GM21737 (cell line): Measurements from ENCODE around the gene SPINDOC.
"Not testable (repeated sequence)": the region's sequence is repeated elsewhere in the genome, so short reads cannot be mapped to it uniquely, and the experiment has no call there.

Experiments used
- ATAC-seq: cut with Tn5 transposase; IDR thresholded peaks from one replicate; pipeline ENCODE4 v1.9.1; 2021; ENCODE audit warnings: mild to moderate bottlenecking, moderate library complexity; ENCODE audit not compliant: unreplicated experiment

SPINDOC gene

DNA sequence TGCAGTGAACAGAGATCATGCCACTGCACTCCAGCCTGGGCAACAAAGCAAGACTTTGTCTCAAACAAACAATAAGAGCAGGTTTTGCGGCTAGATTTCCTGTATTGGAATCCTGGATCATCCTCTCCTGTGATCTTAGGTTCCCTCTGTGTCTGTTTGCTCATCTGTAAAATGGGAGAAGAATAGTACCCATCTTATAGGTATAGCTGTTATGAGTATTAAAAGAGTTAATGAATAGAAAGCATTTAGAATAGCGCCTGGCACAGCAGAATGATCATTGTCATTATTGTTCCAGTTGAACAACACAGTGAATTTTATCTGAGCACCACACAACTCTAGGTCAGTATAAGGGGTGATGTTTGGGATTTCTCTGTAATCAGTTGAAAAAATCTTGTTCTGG is 36.4 kb downstream of the SPINDOC start:
- no peak for ATAC-seq

- ATAC-seq = no peak
Measured at GRCh38 chr11:63850920-63851319, 37.7 kb downstream of the SPINDOC start.

GRCh38 chr11:63851364-63851763 is 38.1 kb downstream of the SPINDOC start:
- ATAC-seq = no peak

DNA sequence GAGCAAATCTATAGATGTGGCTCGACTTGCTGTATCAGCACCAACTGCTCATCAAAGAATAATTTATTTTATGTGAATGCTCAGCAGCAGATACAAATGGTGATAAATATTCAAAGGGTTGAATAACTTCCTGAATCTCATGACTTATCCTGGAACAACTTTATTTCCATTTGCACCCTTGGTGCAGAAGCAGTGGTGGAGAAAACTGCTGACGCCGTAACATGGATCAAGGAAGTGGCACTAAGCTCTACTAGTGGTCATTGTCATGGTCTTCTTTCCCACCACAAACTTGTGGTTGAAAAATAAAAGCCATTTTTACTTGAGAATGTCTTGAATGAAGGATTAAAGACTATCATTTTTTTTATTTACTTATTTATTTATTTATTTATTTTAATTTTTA is 40.2 kb downstream of the SPINDOC start:
- ATAC-seq = no peak

DNA sequence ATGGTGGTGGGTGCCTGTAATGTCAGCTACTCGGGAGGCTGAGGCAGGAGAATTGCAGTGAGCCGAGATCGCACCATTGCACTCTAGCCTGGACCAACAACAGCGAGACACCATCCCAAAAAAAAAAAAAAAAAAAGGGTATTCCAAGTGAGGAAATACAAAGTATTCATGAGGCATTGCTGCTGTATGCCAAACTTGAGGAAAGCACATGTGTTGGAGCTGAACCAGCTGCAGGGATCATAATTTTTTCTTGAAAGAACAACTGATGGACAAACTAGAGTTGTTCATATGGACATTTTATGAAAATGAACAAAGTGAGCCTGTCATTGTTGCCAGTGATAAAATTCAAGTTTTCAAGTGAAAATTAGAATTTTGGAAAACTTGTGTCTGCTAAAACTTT is 41.4 kb downstream of the SPINDOC start:
- no peak for ATAC-seq

- no peak for ATAC-seq
Measured at GRCh38 chr11:63855975-63856374, 42.7 kb downstream of the SPINDOC start.

- no peak for ATAC-seq
Measured at GRCh38 chr11:63858628-63859550, 45.6 kb downstream of the SPINDOC start.

- ATAC-seq = no peak
Measured at GRCh38 chr11:63862923-63863322, 49.7 kb downstream of the SPINDOC start.

- ATAC-seq = not testable (repeated sequence)
Measured at GRCh38 chr11:63863620-63864019, 50.4 kb downstream of the SPINDOC start.

GRCh38 chr11:63866211-63866610 is 53.0 kb downstream of the SPINDOC start:
- ATAC-seq = peak; percentile 57

DNA sequence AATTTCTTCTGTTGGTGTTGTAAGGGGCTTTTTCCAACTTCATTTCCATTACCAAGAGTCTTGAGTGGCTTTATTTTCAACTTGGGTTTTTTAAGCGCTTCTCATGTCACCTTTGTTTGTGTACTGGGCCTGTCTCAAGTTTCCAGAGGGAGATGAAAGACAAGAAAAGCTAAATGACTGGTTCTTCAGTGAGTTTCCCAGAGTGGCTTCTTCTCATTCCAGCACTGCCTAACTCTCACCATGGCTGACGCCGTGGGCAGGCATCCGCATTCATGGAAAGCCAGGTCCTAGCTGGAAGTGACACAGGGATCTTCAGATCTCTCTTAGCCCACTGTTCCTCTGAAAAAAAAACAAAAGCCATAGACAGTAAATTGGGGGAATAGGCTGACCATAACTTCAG is 54.3 kb downstream of the SPINDOC start:
- no peak for ATAC-seq

DNA sequence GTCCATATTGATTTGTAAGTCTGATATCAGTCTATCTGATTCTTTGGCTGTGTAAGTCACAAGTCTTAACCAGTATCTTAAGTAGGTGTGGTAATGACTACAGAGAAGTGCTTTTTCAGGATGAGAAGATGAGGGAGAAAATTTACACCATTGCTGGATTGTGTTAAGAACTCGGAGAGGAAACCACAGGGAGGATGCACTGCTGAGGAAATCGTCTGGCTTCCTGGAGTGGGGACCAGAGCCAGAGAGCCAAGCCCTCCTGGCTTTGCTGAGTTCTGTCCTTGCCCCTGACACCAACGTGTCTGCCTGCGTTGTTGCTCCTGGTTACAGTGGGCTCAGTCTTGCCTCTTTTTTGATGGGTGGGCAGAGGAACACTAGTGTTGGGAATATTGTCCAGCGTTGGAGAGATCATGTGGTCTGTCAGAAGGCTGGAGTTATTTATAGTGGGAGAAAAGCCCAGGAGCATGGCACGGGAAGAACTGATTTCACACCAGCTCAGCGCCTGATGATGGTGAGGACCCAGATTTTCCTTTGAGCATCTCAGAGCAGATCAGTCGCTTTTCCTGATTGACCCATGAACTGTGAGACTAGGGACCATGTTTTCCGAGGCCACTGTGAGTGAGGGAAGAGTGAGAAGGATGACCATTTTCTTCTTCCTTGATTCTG is 55.3 kb downstream of the SPINDOC start:
- ATAC-seq = no peak

DNA sequence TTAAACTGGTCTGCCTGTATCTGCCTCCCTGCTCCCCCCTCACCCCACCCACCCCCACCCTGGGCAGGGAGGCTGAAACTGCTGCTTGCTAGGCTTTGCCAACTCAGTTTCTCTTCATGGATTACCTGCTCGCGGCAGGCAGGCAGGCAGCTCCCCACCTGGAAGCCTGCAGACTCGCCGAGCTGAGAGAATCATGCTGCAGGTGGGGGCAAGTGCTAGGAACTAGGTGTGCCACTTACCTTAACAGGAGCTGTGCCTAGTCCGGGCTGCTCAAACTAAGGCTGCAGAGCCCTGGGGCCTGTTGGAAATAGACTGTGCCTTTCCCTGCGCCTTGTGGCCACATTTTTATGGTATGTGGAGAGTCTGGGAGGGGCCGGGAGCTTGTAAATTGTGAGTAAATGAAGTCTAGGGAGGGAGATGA is 55.9 kb downstream of the SPINDOC start:
- ATAC-seq = no peak

GRCh38 chr11:63869683-63870082 is 56.4 kb downstream of the SPINDOC start:
- ATAC-seq = no peak

DNA sequence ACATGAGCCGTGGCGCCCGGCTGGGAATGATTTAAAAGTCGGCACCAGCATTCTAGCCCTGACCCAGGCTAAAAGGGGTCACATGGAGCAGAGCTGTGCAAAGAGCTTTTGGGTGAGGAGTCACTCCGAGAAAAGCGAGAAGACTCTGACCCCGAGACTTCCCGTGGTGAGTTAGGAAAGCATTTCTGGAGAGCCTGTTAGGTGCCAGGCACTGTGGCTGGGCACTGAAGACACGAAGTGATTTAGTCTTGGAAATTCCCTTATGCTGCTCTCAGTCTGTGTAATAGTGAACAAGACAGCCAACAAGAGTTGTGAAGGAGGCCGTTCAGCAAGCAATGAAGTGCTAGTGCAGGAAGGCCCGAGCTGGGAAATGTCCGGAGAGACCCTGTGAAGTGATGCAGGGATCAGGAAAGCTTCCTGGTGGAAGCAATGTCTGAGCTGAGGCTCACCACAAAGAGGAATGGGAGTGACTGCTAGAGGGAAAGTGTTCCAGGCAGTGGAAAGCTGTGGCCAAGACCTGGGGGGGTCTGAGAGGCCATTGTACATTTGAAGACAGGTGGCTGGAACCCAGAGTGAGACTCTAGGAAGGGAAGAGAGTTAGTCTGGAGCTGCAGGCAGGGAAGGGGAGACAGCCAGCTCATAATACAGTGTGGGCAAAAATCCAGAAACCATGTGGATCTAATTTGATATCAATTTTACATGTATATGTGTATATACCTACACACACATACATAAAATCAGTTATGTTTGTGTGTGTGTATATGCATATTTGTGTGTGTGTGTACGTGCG is 57.3 kb downstream of the SPINDOC start:
- no peak for ATAC-seq

GRCh38 chr11:63871962-63872799 is 58.9 kb downstream of the SPINDOC start:
- ATAC-seq = peak; percentile 85

DNA sequence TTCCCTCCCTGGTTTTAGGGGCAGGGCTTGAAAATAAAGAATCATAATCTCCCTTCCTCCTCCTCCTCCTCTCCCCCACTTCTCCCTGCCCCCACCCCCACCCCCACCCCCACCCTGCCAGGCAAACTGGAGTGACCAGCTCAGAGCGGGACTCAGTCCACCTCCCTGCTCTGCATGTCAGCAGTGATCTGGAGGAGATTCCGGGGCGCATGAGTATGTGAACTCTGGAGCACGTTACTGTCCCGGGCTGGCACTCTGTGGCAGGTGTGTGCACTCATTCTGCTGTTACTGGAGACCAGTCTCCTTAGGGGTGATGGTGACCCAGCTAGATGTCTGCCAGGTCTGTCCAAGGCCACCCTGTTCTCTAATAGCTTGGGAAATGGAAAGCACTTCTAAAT is 59.5 kb downstream of the SPINDOC start:
- no peak for ATAC-seq

DNA sequence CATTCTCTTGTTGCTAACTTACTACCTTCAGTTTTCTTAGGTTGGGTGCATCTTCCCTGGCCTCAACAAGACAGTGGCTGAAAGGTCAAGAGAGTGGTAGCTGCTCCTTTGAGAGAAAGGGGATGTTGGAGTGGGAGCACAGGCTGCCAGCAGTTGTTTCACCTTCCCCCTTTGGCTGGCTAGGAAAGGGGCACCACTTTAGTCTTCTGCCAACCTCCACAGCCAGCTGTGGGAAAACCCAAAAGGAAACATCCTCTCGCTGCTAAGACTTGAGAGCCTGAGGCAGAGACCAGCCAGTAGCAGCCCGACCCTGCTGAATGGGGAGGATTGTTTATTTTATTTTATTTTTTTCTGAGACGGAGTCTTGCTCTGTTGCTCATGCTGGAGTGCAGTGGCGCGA is 60.1 kb downstream of the SPINDOC start:
- ATAC-seq = no peak

DNA sequence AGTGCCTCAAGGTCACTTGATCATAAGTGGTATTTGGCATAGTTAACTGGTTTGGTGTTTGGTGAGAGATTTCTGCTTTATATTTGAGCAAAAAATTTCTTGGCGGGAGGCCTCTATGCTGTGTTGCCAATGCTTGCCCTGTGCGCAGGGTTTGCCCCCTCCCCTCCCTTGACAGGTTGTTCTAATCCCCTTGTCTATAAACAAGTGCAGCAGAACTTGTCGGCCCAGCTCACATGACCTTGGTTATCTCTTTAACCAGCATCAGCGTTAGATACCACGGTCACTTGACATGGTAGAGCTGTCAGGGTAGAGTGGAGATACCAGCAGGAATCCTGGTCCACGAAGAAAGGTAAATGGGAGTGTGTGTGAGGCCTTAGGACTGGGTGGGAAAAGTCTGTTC is 61.3 kb downstream of the SPINDOC start:
- ATAC-seq = no peak

- ATAC-seq = no peak
Measured at GRCh38 chr11:63875506-63876065, 62.3 kb downstream of the SPINDOC start.
